ENCODE results near the gene ZNRF3.

Gene ZNRF3

GRCh38 chr22:29088809-29089208 is 205.4 kb downstream of the ZNRF3 start:
- no peak for DNase-seq (ENCODE audit: low read depth in 2 of 2)

GRCh38 chr22:29089507-29089906 is 206.1 kb downstream of the ZNRF3 start:
- no peak for DNase-seq (ENCODE audit: low read depth in 2 of 2)

GRCh38 chr22:29090039-29090438 is 206.7 kb downstream of the ZNRF3 start:
- DNase-seq (ENCODE audit: low read depth in 2 of 2) = no peak

- DNase-seq (ENCODE audit: low read depth in 2 of 2) = no peak
These were observed 208.9 kb downstream of the ZNRF3 start for GRCh38 chr22:29092243-29092642.

- no peak for DNase-seq (ENCODE audit: low read depth in 2 of 2)
These were observed 209.7 kb downstream of the ZNRF3 start for GRCh38 chr22:29093030-29093429.

- DNase-seq (ENCODE audit: low read depth in 2 of 2) = peak; percentile 82 to 84
These were observed 210.3 kb downstream of the ZNRF3 start for GRCh38 chr22:29093501-29094300.

GRCh38 chr22:29095459-29095858 is 212.1 kb downstream of the ZNRF3 start:
- no peak for DNase-seq (ENCODE audit: low read depth in 2 of 2)

- no peak for DNase-seq (ENCODE audit: low read depth in 2 of 2)
These were observed 213.6 kb downstream of the ZNRF3 start for GRCh38 chr22:29096736-29097669.

- DNase-seq (ENCODE audit: low read depth in 2 of 2) = no peak
These were observed 214.9 kb downstream of the ZNRF3 start for GRCh38 chr22:29098296-29098695.

GRCh38 chr22:29102300-29102699 is 218.9 kb downstream of the ZNRF3 start:
- DNase-seq (ENCODE audit: low read depth in 2 of 2) = no peak

GRCh38 chr22:29103121-29103520 is 219.7 kb downstream of the ZNRF3 start:
- DNase-seq (ENCODE audit: low read depth in 2 of 2) = no peak

- DNase-seq (ENCODE audit: low read depth in 2 of 2) = no peak
These were observed 222.1 kb downstream of the ZNRF3 start for GRCh38 chr22:29105468-29105867.

GRCh38 chr22:29106839-29107238 is 223.5 kb downstream of the ZNRF3 start:
- DNase-seq (ENCODE audit: low read depth in 2 of 2) = no peak

Measured in fibroblast of skin of left quadriceps (primary cell).